Mesenteric fat pad (tissue), 1 donor: ENCODE results near the gene ST8SIA3. TPM values are rescaled to one million over a fixed set of nuclear protein-coding genes. Genes with fewer than 3 reads are reported as not detected.

Source experiments
- DNase-seq: peaks from one replicate; pipeline ENCODE4 v3.0.0-alpha.2; 2020; ENCODE audit warnings: low spot score
- long read RNA-seq: library from polyadenylated mRNA; unstranded; transcript quantifications from one replicate; pipeline ENCODE4 v2.0.0, GENCODE V29; 2020
- total RNA-seq: library from RNA; stranded (reverse); fragmentation: NEBNext Ultra II Directional; extraction: Animal tissue kit (Norgen Biotek cat#: 25700); gene quantifications from one replicate; pipeline ENCODE4 v1.2.1, GENCODE V29; 2021
- donor health status: DM: yes; HTN: yes; CAD: no.

Gene ST8SIA3, protein sequence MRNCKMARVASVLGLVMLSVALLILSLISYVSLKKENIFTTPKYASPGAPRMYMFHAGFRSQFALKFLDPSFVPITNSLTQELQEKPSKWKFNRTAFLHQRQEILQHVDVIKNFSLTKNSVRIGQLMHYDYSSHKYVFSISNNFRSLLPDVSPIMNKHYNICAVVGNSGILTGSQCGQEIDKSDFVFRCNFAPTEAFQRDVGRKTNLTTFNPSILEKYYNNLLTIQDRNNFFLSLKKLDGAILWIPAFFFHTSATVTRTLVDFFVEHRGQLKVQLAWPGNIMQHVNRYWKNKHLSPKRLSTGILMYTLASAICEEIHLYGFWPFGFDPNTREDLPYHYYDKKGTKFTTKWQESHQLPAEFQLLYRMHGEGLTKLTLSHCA
- total RNA-seq = not detected
- long read RNA-seq = 0 reads

DNA sequence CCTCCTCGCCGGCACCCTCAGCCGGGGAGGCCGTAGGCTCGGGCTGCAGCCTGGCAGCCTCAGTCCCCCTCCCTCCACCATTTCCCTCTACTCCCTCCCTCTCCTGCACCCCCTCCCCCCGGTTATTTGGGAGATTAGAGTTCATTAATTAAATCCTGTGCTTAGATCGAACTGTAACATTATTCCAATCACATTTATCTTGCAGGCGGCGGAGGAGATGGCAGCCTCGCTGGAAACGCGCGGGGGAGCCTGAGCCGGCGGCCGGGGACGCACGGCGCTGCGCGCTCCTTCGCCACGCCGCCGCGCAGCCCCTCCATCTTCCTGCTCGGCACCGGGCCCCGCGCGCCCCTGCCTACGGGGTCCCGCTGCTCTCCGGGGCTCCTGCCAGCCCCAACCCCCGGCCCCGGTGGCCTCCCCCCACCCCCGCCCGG lies at the start of gene ST8SIA3:
TSS of gene ST8SIA3 (plus strand) at position 287 of the 431 bp plus-strand sequence. CDS start 290 bp downstream, outside the sequence.
- no peak for DNase-seq

DNA sequence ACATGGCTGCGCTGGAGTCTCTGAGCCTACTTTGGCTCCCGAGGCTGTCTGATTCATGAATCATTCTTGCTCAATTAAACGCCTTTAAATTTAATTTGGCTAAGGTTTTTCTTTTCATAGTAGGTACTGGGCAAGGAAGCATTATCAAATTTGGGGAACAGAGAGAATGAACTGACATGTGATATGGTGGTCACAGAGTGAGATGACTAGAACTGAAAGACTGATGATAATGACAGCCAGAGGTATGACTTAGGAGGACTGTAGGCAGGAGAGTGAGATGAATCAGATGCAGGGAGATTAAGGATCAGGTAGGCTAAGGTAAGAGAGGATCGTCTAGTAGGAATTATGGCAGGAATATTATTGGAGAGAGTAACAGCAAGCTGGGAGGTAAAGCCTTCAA lies 40.9 kb upstream of the ST8SIA3 start:
- no peak for DNase-seq

DNA sequence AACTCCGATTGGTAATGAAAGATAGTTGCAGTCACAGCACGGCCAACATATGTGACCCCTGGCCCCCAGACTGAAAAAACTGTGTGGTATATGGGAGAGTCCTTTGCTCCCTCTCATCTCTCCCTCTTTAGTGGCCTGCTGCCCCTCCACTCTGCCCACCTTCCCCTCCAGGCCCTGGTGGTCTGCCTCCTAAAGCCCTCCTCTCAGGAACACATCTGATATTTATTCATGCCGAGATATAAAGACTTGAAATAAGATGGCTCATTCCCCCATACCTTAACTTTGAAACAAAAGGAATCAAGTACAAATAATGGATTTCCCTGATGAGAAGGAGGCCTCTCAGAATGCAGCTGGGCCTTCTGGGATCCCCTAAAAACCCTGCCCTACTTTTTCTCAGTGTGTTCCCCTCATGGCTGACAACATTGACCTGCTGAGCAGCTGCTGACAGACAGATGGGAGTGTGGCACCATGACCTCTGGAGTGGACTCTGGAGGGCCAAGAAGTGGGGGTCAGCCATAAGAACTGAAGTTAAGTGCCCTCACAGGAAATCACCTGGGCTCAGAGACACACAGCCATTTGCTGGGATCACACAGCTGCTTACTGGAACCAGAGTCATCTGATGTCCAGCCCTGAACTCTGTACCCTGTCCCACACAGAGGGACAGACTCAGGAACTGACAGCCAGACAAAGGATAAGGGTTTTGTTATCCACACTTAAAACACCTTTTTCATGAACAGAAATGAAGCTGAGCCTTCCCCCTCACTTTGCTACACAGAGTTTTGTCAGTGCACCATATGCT lies 39.8 kb upstream of the ST8SIA3 start:
- DNase-seq = no peak

DNA sequence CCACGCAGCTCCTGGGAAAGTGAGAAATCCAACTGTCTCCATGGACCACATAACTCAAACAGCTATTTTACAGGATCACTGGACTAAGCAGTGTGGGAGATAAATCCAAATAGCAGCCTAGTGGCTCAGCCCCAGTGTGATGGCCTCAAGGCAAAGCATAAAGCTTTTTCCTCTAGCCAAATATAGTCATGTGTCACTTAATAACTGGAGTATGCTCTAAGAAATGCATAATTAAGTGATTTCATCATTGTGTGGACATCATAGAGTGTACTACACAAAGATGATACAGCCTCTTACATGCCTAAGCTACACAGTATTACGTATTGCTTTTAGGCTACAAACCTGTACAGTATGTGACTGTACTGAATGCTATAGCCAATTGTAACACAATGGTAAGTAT lies 31.8 kb upstream of the ST8SIA3 start:
- DNase-seq = no peak

DNA sequence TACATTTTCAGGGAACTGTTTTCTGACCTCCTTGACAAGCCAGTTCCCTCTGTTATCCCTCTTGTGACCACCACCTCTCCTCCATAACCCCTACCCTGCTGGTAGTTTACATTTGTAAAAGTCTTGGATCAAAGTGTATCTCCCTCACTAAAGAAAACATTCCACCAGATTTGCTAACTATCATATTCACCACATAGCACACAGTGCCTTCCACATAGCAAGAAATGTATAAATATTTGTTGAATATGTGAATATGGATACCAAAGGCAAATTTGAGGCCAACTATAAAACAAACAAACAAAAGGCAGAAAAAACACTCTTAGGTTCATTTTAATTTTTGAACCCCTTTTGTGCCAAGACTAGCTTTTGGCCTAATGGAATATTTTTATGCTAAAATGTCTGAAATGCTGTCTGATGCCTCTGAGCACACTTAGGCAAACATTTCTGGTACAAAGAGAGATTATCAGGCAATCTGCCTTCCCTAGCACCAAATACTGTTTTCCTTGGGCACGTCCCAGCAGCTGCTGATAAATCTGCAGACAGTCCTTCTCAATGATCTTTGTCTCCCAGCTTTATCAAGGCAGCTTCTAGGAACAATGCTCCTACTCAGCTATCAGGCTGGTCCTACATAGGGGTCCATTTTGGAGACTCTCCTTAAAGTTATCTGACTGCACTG lies 26.7 kb upstream of the ST8SIA3 start:
- DNase-seq = no peak

DNA sequence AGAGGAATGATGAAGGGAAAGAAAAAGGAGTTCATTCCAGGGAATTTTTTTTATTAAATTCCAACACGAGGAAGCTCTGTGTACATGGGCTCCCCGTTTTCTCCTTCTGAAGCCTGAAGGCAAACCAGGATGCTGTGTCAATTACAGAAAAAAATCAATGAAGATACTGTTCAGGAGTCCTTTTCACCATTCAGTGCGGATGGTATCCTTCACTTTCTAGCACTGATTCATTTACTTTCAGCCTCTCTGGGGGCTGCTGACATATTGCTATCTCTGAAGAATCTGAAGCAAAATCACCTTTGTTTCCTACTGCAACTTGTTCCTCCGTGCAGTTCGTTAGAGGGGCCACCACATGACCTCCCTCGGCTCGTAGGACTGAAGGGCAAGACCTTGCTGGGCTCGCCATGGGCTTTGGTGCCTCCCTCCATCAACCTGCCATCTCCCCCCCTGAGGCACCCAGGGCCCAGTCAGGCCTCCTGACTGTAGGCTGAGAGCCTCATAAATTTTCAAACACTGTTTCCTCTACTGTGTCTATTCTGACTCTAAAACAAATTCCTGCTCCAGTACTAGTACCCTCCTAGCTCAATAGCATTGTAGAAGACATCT lies 25.5 kb upstream of the ST8SIA3 start:
- no peak for DNase-seq

DNA sequence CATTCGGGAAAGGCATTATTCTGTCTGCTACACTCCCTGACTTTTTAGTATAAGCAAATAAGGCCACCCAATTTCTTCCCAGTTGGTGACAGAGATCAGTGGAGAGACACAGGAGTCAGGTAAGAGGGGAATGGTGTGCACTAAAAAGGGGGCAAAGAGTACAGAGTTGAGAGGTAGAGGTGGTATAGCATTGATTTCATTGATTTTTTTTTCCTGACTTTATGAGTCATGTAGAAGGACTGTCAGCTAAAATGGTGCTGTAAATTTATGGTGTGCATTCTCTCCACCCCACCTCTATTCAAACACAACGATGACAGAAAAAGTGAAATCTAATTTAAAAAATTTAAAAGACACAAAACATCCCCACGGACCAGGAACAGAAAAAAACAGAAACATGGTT lies 23.7 kb upstream of the ST8SIA3 start:
- no peak for DNase-seq

DNA sequence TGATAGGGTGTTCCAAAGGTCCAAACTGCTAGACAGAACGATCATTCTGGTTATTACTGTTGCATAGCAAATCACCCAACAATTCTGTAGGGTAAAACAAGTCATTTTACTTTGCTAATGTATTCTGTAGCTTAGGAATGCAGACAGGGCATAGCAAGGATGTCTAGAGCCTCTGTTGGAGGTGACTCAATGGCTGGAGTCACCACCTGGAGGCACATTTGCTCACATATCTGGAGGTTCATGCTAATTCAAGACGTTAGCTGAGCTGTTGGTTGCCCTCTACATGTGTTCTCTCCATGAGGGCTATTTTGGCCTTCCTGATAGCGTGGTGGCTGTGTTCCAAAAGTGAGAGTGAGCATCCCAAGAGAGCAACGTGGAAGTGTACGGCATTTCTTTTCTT lies 22.5 kb upstream of the ST8SIA3 start:
- no peak for DNase-seq

DNA sequence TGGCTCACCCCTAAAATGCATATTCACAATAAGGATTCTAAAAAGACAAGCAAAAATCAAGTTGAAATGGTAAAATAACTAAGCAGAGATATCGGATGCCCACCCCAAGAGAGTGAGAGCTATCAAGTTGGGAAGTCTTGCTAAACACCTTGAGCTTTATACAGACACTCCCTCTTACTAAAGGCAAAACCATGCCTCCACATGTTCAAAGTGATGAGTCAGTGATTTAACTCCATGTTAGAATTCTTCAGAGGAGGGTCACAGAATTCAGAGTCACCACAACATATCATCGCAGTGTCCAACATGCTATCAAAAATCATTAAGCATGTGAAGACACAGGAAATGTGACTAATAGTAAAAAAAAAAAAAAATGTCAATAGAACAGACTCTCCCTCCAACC lies 20.6 kb upstream of the ST8SIA3 start:
- no peak for DNase-seq

DNA sequence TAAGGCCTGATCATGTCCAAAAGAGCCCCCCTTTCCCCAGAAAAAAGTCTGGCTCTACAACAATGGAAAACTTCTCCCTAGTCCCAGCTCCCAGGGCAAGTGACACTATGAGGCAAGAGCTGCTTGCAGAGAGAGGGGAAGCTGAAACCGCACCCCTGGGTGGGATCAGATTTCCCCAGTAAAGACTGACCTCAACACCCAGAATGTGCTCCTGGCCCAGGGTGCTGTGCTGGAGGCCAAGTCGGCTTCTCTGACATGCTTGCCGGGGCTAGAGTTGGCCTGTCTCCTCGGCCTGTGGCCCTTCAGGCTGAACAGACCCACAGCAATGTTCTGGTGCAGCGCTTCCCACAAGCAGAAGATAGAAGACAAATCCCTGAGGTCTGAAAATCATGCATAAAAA lies 18.4 kb upstream of the ST8SIA3 start:
- no peak for DNase-seq

DNA sequence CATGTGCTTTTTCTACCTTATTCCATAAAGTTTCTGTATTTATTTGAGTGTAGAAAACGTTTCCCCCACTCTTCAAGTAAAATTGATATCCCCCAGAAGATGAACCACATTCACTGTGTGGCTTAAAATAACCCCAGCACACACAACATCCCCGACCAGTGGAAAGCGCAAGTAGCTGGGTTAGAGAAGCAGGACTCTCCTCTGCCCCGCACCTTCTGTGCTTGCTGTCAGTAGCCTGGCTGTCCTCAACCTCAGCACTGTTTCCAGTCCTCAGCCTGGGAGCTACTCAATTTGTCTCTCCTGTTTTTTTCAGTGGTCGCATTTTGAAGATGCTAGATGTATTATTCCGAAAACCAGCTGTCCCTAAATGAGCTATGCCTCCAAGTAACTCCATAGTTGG lies 18.0 kb upstream of the ST8SIA3 start:
- no peak for DNase-seq

DNA sequence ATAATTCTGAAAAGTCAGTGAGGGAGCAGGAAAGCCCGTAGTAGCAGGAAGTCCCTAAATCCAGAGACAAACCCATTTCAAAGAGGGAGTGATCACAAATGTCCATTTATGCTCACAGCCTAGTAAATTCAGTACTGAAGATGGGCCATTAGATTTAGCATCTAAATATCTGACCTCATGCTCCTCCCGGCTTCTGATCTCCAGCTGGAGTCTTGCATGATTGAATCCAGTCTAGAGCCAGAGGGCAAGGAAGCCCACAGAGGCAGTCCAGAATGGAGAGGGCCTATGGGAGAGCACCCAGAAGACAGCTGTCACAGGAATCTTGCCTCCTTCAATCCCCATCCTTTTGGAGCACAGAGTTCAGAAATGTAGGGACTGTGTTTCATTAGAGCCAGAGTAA lies 16.0 kb upstream of the ST8SIA3 start:
- DNase-seq = no peak

DNA sequence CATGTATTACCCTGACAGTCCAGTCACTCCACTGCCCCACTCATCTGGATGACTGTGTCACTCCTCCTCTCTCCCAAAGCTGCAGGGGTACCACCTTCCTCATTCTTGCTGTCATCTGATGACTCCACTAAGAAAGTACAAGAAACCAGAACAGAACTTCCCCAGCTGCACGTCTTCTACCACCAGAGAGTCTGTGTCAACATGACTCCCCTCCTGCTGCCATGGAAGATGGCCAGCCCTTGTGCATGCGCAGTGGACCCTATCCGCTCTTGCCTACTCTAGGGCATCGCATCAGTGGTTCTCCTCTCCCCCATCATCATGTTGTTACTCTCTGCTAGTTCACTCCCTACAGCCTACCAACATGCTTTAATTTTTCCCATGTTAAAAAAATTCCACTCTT lies 14.5 kb upstream of the ST8SIA3 start:
- DNase-seq = no peak

DNA sequence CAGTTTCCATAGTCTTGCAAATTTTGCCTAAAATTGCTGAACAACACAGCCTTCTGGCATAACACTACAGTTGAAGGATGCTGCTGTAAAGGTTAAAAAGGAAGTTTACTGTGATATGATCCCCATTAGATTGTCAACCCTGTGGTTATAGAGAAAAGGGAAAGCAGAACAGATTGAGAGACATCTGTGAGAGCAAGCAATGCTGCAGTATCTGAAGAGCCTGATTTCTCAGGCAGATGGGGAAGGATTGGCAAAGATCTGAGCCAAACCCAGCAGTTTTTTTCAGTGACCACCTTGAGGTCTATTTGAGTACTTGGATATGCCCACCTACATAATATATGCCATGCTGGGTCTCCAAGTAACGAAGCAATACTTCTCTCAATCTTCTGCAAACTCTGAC lies 8.5 kb upstream of the ST8SIA3 start:
- no peak for DNase-seq

DNA sequence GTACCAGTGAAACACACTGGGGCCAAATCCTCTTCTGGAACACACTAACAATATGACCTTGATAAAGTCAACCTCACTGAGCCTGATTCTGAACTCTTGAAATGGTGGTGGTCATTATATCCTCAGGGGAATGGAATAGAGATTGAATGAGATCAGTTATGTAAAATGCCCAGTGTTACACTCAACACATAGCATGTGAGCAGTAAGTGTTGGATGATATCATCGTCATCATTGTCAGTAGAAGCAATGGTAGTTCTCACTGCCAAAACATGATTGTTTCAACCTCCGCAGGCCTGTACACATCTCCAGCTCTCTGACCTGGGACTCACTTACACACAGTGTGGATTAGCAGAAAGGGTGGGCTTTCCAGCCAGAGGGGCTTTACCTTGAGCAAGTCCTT lies 5.5 kb upstream of the ST8SIA3 start:
- DNase-seq = no peak

DNA sequence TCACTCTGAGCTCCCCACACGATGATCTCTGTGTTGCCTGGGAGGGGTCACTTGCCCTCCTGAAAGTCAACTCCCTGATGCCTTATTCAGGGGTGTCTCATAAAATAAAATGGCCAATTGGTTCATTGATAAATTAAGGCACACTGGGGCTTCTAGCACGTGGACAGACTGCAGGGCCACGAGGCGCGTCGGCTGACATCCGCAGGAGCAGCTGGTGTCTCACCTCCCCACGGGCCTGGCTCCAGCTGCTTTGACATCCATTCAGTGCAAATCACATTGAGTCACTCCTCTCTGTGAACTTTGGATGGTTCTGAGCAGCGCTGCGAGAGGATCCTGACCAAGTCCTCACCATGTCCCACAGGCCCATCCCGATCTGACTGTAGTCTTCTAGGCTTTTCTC lies 4.6 kb upstream of the ST8SIA3 start:
- no peak for DNase-seq

DNA sequence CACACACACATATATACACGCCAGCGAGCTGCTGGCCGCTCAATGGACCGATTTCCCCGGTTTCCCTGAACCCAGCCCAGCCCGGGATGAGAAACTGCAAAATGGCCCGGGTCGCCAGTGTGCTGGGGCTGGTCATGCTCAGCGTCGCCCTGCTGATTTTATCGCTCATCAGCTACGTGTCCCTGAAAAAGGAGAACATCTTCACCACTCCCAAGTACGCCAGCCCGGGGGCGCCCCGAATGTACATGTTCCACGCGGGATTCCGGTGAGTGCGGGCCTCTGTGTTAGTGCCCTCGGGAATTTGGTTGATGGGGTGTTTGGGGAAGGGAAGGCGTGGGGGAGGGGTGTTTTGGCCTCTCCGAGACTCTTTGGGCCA lies 392 bp downstream of the ST8SIA3 start:
- DNase-seq = no peak

DNA sequence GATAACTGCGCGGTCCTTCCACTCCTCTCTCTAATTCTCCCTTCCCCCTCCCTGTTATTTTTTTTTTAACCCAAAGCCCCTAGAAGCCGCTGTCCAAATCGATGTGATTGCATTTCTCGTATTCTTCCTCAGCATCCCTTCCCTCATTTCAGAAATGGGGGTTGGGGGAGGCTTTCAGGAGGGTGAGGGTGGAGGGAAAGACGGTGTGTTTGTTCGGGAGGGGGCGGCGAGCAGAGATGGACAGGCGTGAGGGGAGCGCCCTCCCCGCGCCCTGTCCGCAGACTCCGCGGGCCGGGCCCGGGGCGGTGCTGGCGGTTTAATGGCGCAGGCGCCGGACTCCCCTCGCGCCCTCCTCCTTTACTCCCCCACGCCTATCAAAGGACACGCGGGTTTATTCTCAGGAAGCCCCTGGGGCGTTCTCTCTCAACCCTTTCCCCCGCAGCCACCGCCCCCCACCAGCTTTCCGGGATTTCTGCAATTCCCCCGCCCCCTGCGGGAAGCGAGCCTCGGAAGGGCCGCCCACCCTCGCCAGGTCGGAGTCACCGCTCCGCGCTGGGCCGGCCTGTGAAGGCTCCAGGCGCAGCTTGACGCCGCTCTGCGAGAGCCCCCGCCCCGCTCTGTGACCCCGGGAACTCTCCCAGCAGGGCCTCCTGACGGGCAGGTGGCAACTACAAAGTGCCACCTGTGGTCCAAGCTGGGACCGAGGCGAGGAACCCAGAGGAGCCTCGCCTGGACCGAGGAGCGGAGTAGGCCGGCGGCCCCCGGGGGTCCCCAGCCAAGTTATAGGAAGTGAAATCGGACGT lies 981 bp downstream of the ST8SIA3 start:
- DNase-seq = no peak

DNA sequence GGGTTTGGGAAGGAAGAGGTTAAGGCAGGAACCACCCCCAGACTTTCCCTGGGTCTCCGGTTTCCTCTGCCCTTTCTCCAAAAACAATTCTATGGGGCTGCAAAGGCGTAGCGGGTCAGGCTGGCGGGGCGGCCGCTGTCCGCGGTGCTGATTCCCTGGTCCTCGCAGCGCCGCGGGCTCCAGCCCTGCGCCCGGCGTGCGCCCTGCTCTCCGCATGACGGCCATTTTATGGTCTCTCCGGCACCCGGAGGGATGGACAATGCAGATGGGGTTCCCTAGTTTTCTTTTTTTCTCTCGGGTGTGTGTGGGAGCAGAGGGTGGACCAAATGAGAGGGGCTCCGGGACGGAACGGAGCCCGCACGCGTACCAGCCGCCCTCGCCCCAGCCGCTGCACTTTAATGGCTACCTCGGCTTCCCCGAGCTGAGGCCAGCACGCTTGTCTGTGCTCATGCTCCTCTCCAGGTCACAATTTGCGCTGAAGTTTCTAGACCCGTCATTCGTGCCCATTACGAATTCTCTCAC lies 1.6 kb downstream of the ST8SIA3 start:
- DNase-seq = no peak

DNA sequence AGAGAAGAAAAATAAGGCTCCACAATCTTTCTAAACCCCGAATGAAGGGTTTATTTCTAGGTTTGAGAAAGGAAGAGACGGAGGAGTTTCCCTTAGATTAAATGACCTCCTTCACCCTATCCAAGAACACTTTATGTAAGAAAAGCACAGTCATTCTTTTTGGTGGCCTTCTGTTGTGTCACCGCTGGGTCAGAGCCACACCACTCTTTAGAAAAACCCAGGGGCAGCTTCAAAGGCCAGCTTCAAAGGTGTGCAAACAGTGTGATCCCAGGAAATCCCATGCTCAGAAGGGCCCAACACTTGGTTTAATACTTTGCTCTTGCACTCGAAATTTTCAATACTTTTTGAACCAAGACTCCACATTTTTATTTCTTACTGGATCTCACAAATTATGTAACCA lies 7.1 kb downstream of the ST8SIA3 start:
- DNase-seq = no peak

DNA sequence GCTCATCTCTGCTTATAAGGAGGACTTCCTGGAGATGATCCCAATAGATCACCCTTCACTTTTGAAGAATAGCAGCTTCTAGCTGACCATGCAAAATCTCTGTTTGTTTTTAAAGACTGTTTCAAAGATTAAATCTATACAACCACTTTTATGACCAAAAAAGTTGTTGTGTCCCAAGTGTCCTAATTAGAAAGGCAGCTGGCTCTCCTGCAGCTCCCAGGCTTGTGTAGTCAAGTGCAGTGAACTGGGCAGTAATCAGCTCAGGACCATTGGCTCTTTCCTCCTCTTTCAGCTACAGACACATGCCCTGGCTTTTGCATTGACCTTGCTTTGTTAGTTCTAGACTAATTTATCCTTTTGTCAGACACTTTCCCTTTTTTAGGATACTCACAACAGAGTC lies 10.4 kb downstream of the ST8SIA3 start:
- DNase-seq = no peak
